ACC112 (cell line): ENCODE results near the gene RTF1.

Experiments used
- H2AFZ ChIP-seq: fragments of 200-600 bp; sonication (generic); one replicate; pipeline ENCODE4 v1.6.0; 2017; ENCODE audit warnings: antibody characterized with exemption, low read length; ENCODE audit not compliant: unreplicated experiment
- H3K27ac ChIP-seq: fragments of 200-600 bp; sonication (generic); 2 replicates; pipeline ENCODE4 v1.5.1; 2014; ENCODE audit warnings: low read depth, mild to moderate bottlenecking, antibody characterized with exemption, low read length, moderate library complexity
- H3K27me3 ChIP-seq: fragments of 200-600 bp; sonication (generic); 2 replicates; pipeline ENCODE4 v1.6.1; 2014; ENCODE audit warnings: mild to moderate bottlenecking, antibody characterized with exemption, low read length, moderate library complexity, mixed read lengths; ENCODE audit not compliant: insufficient read depth
- H3K36me3 ChIP-seq: fragments of 200-600 bp; sonication (generic); 2 replicates; pipeline ENCODE4 v1.6.1; 2016; ENCODE audit warnings: mild to moderate bottlenecking, antibody characterized with exemption, low read length, moderate library complexity, mixed read lengths; ENCODE audit not compliant: insufficient read depth
- H3K4me1 ChIP-seq: fragments of 200-600 bp; sonication (generic); one replicate; pipeline ENCODE4 v1.6.1; 2016; ENCODE audit warnings: low read length, mixed read lengths; ENCODE audit not compliant: insufficient read depth, unreplicated experiment, control insufficient read depth
- H3K4me3 ChIP-seq: fragments of 200-600 bp; sonication (generic); 2 replicates; pipeline ENCODE4 v1.5.1; 2014; ENCODE audit warnings: mild to moderate bottlenecking, low read depth, low read length
- H3K79me2 ChIP-seq: fragments of 200-600 bp; sonication (generic); one replicate; pipeline ENCODE4 v1.6.0; 2016; ENCODE audit warnings: low read length; ENCODE audit not compliant: control insufficient read depth, unreplicated experiment, insufficient read depth

The RTF1 gene

DNA sequence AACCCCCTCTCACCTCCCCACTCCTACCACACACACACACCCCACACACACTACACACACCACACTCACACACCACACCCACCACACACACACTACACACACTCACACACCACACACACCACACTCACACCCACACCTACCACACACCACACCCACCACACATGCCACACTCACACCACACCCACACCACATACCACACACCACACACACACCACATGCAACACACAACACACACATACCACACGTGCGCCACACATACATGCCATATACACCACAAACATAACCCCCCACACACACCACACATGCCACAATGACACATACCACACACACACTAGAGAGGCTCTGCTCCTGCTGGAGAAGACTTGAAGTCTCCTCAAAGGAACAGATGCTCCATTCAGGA lies 70.9 kb downstream of the RTF1 start:
- Histone ChIP-seq H3K79me2 (no peaks in the 10 kb centered on the region), H3K27me3 (no peaks in the 10 kb centered on the region), H3K36me3 (peaks cover 3% of the 10 kb centered on the region; the same call in 1 of the 2 replicates), H3K4me1 (peaks cover 13% of the 10 kb centered on the region), H3K4me3 (no peak overlapping the region), H3K27ac (no peak overlapping the region), H2AFZ (no peak overlapping the region)

- Histone ChIP-seq H3K27ac (no peak overlapping the region), H3K4me1 (peaks cover 15% of the 10 kb centered on the region), H3K79me2 (no peaks in the 10 kb centered on the region), H3K36me3 (no peaks in the 10 kb centered on the region), H3K27me3 (peaks cover 7% of the 10 kb centered on the region), H2AFZ (no peak overlapping the region), H3K4me3 (no peak overlapping the region)
Observed at GRCh38 chr15:41489641-41490040, 72.7 kb downstream of the RTF1 start.

GRCh38 chr15:41490355-41490754 lies 73.5 kb downstream of the RTF1 start:
- no peaks in the 10 kb centered on the region for H3K79me2 ChIP-seq
- no peaks in the 10 kb centered on the region for H3K36me3 ChIP-seq
- H3K4me1 ChIP-seq, result peaks cover 15% of the 10 kb centered on the region
- no peak overlapping the region for H2AFZ ChIP-seq
- H3K27ac ChIP-seq, result peak overlapping the region; percentile 22; the same call in 1 of the 2 replicates
- H3K4me3 ChIP-seq, result no peak overlapping the region
- peaks cover 15% of the 10 kb centered on the region for H3K27me3 ChIP-seq

DNA sequence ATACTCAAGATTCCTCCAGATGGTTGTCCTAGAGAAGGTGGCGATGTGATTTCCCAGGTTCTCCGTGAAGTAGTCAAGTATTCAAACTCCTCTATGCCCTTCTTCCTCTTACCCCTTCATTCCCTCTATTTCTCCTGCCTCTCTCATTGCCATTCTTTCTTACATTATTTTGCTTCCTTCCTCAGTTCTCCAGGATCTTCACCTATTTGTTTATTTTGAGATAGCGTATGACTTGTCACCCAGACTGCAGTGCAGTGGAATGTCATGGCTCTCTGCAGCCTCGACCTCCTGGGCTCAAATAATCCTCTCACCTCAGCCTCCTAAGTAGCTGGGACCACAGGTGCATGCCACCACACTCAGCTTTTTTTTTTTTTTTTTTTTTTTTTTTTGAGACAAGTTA lies 75.0 kb downstream of the RTF1 start:
- peaks cover 15% of the 10 kb centered on the region for H3K4me1 ChIP-seq
- H3K4me3 ChIP-seq, result no peak overlapping the region
- H2AFZ ChIP-seq, result no peak overlapping the region
- H3K27ac ChIP-seq, result no peak overlapping the region
- H3K27me3 ChIP-seq, result peaks cover 16% of the 10 kb centered on the region
- H3K36me3 ChIP-seq, result no peaks in the 10 kb centered on the region
- no peaks in the 10 kb centered on the region for H3K79me2 ChIP-seq

DNA sequence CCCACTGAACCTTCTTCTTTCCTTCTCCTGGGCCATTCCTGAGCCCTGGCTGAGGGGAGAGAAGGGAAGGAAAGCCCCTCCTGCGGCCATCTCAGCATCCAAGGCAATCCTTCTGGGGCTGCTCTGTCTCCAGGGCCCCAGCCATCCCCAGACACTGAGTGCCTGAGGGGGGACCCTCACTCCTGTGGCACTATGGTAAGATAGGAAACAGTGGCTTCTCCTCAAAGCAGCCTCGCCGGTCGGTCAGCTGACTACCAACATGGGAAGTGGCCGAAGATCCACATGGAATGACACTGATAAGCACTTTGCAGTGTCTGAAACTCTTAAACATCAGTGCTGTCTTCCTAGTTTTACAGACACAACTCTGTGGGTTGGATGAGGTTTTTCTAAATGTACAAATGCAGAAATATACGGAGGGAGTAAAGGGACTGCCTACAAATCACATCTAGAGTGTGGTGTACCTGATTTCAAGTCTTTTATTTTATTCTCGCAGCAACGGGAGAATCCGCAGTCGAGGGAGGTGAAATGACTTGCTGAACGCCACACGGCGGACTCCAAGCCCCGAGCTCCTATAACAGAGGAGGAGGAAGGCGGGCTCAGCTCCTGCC lies 75.8 kb downstream of the RTF1 start:
- no peaks in the 10 kb centered on the region for H3K79me2 ChIP-seq
- H3K27ac ChIP-seq, result peak overlapping the region; percentile 63
- peaks cover 15% of the 10 kb centered on the region for H3K4me1 ChIP-seq
- H3K4me3 ChIP-seq, result peak overlapping the region; percentile 82
- H2AFZ ChIP-seq, result peak overlapping the region; percentile 70
- no peaks in the 10 kb centered on the region for H3K36me3 ChIP-seq
- H3K27me3 ChIP-seq, result peaks cover 16% of the 10 kb centered on the region

- Histone ChIP-seq H3K4me3 (peak within 1 kb of the TSS; percentile 82), H3K79me2 (no peaks in the 10 kb centered on the region), H2AFZ (peak within 1 kb of the TSS; percentile 70), H3K4me1 (peaks cover 15% of the 10 kb centered on the region), H3K36me3 (no peaks in the 10 kb centered on the region), H3K27ac (peak within 1 kb of the TSS; percentile 63), H3K27me3 (peaks cover 16% of the 10 kb centered on the region)
Observed at GRCh38 chr15:41493205-41493901, 76.5 kb downstream of the RTF1 start, which contains the start of gene ITPKA. Gene ITPKA (plus strand): TSS chr15:41493874. CDS start chr15:41493928, 54 bp downstream.

GRCh38 chr15:41493902-41494189 lies 77.0 kb downstream of the RTF1 start:
- H2AFZ ChIP-seq, result no peak overlapping the region
- peaks cover 16% of the 10 kb centered on the region for H3K27me3 ChIP-seq
- H3K4me1 ChIP-seq, result peaks cover 15% of the 10 kb centered on the region
- H3K36me3 ChIP-seq, result no peaks in the 10 kb centered on the region
- H3K27ac ChIP-seq, result no peak overlapping the region
- H3K79me2 ChIP-seq, result no peaks in the 10 kb centered on the region
- H3K4me3 ChIP-seq, result peak overlapping the region; percentile 82

DNA sequence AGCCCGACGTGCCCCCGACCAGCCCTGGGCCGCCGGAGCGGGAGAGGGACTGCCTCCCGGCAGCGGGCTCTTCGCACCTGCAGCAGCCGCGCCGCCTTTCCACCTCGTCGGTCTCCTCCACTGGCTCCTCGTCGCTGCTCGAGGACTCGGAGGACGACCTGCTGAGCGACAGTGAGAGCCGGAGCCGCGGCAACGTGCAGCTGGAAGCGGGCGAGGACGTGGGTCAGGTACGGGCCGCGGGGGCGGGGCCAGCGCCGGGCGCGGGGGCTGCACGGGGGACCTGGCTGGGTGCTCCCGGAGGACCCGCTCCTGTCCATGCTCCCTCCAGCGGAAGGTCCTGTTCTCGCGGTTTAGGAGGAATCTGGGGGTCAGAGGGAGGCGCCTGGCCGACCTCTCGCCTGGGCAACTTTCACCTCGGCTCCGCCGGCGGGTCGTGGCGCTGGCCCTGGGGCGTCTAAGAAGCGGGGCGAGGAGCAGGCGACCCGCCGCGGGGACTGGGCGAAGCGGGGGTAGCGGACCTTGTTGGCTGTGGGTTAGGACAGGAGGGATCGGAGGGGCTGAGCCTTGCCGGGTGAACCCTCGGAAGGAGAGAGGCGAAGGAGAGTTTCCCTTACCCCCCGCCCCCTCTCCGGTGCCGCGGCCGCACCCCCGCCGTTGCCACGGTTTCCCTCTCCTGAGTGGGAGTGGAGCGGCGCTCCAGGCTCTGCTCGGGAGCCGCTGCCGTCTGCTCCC lies 77.5 kb downstream of the RTF1 start:
- peak overlapping the region; percentile 82 for H3K4me3 ChIP-seq
- H3K27ac ChIP-seq, result no peak overlapping the region
- H3K27me3 ChIP-seq, result peaks cover 16% of the 10 kb centered on the region
- no peak overlapping the region for H2AFZ ChIP-seq
- H3K79me2 ChIP-seq, result no peaks in the 10 kb centered on the region
- no peaks in the 10 kb centered on the region for H3K36me3 ChIP-seq
- H3K4me1 ChIP-seq, result peaks cover 15% of the 10 kb centered on the region

GRCh38 chr15:41494922-41495735 lies 78.2 kb downstream of the RTF1 start:
- H3K79me2 ChIP-seq, result no peaks in the 10 kb centered on the region
- peaks cover 15% of the 10 kb centered on the region for H3K4me1 ChIP-seq
- H3K4me3 ChIP-seq, result peak overlapping the region; percentile 82
- H2AFZ ChIP-seq, result no peak overlapping the region
- no peak overlapping the region for H3K27ac ChIP-seq
- no peaks in the 10 kb centered on the region for H3K36me3 ChIP-seq
- H3K27me3 ChIP-seq, result peaks cover 16% of the 10 kb centered on the region
